WTC11 (cell line): Measurements from ENCODE around the gene NIPA2. TPM values are rescaled to one million over a fixed set of nuclear protein-coding genes. Genes with fewer than 3 reads are reported as not detected.

ENCODE experiments used
- ATAC-seq: fragments of 200-7000 bp; cut with Tn5 transposase; 2 replicates; pipeline ENCODE4 v1.10.0; 2021; ENCODE audit warnings: mild to moderate bottlenecking, moderate library complexity
- CTCF ChIA-PET: fragments of 300-600 bp; sonication (Branson Sonifier 250); formaldehyde crosslinking; loops from one replicate; lab custom pipeline; 2021; ENCODE audit warnings: antibody characterized with exemption; lab: Charles Lee
- POLR2A ChIA-PET: fragments of 350-600 bp; sonication (Branson Sonifier 250); formaldehyde crosslinking; loops from one replicate; lab custom pipeline; 2021; ENCODE audit warnings: antibody characterized with exemption; lab: Charles Lee
- DNase-seq: peaks from one replicate; pipeline ENCODE4 v3.0.0; 2021; ENCODE audit warnings: low spot score
- H3K27ac Mint-ChIP-seq: 2 replicates; pipeline ENCODE4 v1.8.0; 2021; ENCODE audit warnings: mixed read lengths
- H3K27me3 Mint-ChIP-seq: 2 replicates; pipeline ENCODE4 v1.8.0; 2021; ENCODE audit warnings: low read depth, mild to moderate bottlenecking, moderate library complexity, mixed read lengths
- H3K36me3 Mint-ChIP-seq: 2 replicates; pipeline ENCODE4 v1.8.0; 2021; ENCODE audit warnings: mixed read lengths
- H3K4me1 Mint-ChIP-seq: 2 replicates; pipeline ENCODE4 v1.8.0; 2022; ENCODE audit warnings: mixed read lengths
- H3K4me3 Mint-ChIP-seq: 2 replicates; pipeline ENCODE4 v1.8.0; 2021; ENCODE audit warnings: mild to moderate bottlenecking, moderate library complexity, mixed read lengths
- H3K9me3 Mint-ChIP-seq: 2 replicates; pipeline ENCODE4 v1.8.0; 2021; ENCODE audit warnings: mixed read lengths
- CBFB ChIP-seq: sonication (generic); formaldehyde crosslinking; IDR thresholded peaks from 2 replicates; pipeline ENCODE4 v1.8.1; 2022; ENCODE audit warnings: mild to moderate bottlenecking, low read depth, missing genetic modification reagents
- CREM ChIP-seq: sonication (generic); formaldehyde crosslinking; IDR thresholded peaks from 2 replicates; pipeline ENCODE4 v1.8.1; 2022; ENCODE audit warnings: mild to moderate bottlenecking, missing genetic modification reagents, moderate library complexity
- FOXK1 ChIP-seq: sonication (generic); formaldehyde crosslinking; IDR thresholded peaks from 2 replicates; pipeline ENCODE4 v1.8.0; 2022; ENCODE audit warnings: mild to moderate bottlenecking, moderate library complexity, missing genetic modification reagents
- GABPB1 ChIP-seq: sonication (generic); formaldehyde crosslinking; IDR thresholded peaks from 2 replicates; pipeline ENCODE4 v1.8.1; 2023; ENCODE audit warnings: mild to moderate bottlenecking, missing genetic modification reagents
- MYBL2 ChIP-seq: sonication (generic); formaldehyde crosslinking; IDR thresholded peaks from 2 replicates; pipeline ENCODE4 v1.8.1; 2023; ENCODE audit warnings: mild to moderate bottlenecking, moderate library complexity, missing genetic modification reagents
- NFE2L1 ChIP-seq: sonication (generic); formaldehyde crosslinking; IDR thresholded peaks from 2 replicates; pipeline ENCODE4 v1.8.1; 2023; ENCODE audit warnings: missing genetic modification reagents
- NR1H2 ChIP-seq: sonication (generic); formaldehyde crosslinking; IDR thresholded peaks from 2 replicates; pipeline ENCODE4 v1.9.0; 2021; ENCODE audit warnings: mild to moderate bottlenecking, moderate library complexity, missing genetic modification reagents
- RORB ChIP-seq: fragments of 250-450 bp; sonication (Bioruptor Pico); IDR thresholded peaks from 2 replicates; pipeline ENCODE4 v1.9.0; 2021; ENCODE audit warnings: mild to moderate bottlenecking
- SMAD4 ChIP-seq: sonication (generic); formaldehyde crosslinking; IDR thresholded peaks from 2 replicates; pipeline ENCODE4 v1.8.0; 2022; ENCODE audit warnings: mild to moderate bottlenecking, missing genetic modification reagents
- ZNF317 ChIP-seq: sonication (generic); formaldehyde crosslinking; IDR thresholded peaks from 2 replicates; pipeline ENCODE4 v1.8.1; 2023; ENCODE audit warnings: low read depth, mild to moderate bottlenecking, moderate library complexity, missing genetic modification reagents, borderline replicate concordance
- total RNA-seq: library from RNA; stranded (reverse); gene quantifications from 3 replicates; pipeline ENCODE4 v1.2.3, GENCODE V29; 2021
- TF ChIP-seq, protein P1 (sequence below): fragments of 200-600 bp; IDR thresholded peaks from 2 replicates; pipeline ENCODE4 v1.8.0; 2022; ENCODE audit warnings: antibody characterized with exemption
- TF ChIP-seq, protein P2 (sequence below): sonication (generic); formaldehyde crosslinking; IDR thresholded peaks from 2 replicates; pipeline ENCODE4 v1.8.1; 2022; ENCODE audit warnings: missing genetic modification reagents, borderline replicate concordance
- TF ChIP-seq, protein P3 (sequence below): sonication (generic); formaldehyde crosslinking; IDR thresholded peaks from 2 replicates; pipeline ENCODE4 v1.8.1; 2023; ENCODE audit warnings: mild to moderate bottlenecking, missing genetic modification reagents, borderline replicate concordance
- TF ChIP-seq, protein P4 (sequence below): sonication (generic); formaldehyde crosslinking; IDR thresholded peaks from 2 replicates; pipeline ENCODE4 v1.8.0; 2022; ENCODE audit warnings: mild to moderate bottlenecking, missing genetic modification reagents
- TF ChIP-seq, protein P5 (sequence below): sonication (generic); formaldehyde crosslinking; conservative IDR thresholded peaks from 2 replicates; pipeline ENCODE4 v1.8.1; 2023; ENCODE audit warnings: mild to moderate bottlenecking, low read depth, missing genetic modification reagents, moderate library complexity
- TF ChIP-seq, protein P6 (sequence below): fragments of 250-450 bp; sonication (Bioruptor Pico); IDR thresholded peaks from 2 replicates; pipeline ENCODE4 v1.9.0; 2021; ENCODE audit warnings: moderate library complexity, mild to moderate bottlenecking, inconsistent platforms, borderline replicate concordance

Gene NIPA2
- total RNA-seq, 1 experiment from 2014 or later: 79.5 TPM

DNA sequence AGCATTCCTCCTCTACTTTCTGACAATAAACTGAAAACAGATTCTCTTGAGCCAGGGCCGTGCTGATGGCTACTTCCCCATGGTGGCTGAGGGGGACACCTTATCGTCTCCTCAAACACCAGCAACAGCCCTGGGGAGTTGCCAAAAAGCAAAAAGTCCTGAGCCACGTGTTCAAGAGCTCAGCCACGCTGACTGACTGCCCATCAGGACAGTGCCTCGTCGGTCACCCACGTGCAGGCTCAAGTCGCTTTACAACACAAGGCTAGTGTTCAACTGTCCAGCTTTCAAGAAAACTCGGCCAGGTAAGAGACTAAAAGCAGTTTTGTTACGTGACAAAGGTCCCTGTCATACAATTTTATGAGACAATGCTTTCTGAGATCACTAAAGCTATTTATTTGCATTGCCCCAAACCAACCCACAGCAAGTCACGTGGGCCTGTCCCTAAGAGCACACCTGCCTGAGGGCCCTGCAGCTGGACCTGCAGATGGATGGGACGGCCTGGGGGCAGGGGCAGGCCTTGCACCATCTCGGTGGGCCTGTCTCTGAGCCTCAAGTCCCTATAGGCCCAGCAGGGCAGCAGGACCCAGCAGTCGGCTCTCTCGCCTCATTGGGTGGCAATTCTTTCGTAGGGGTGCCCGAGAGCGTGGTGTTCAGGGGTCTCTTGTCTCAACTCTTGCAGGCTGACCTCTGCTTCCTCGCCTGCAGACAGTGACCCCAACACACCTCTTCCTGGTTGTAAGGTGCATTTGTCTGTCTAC is 42.7 kb downstream of the NIPA2 start:
- Mint-ChIP-seq H3K4me1 (peaks cover 9% of the 10 kb centered on the region), H3K9me3 (peaks cover 8% of the 10 kb centered on the region), H3K27me3 (no peaks in the 10 kb centered on the region), H3K36me3 (peaks cover 42% of the 10 kb centered on the region), H3K4me3 (no peak overlapping the region), H3K27ac (no peak overlapping the region; the same call in none of the 2 replicates)
- DNase-seq (no peak), ATAC-seq (no peak)
- POLR2A ChIA-PET: no interaction called here
- TF ChIP-seq NR1H2 (CRISPR knock-in tag): no peak
- CTCF ChIA-PET: no interaction called here

DNA sequence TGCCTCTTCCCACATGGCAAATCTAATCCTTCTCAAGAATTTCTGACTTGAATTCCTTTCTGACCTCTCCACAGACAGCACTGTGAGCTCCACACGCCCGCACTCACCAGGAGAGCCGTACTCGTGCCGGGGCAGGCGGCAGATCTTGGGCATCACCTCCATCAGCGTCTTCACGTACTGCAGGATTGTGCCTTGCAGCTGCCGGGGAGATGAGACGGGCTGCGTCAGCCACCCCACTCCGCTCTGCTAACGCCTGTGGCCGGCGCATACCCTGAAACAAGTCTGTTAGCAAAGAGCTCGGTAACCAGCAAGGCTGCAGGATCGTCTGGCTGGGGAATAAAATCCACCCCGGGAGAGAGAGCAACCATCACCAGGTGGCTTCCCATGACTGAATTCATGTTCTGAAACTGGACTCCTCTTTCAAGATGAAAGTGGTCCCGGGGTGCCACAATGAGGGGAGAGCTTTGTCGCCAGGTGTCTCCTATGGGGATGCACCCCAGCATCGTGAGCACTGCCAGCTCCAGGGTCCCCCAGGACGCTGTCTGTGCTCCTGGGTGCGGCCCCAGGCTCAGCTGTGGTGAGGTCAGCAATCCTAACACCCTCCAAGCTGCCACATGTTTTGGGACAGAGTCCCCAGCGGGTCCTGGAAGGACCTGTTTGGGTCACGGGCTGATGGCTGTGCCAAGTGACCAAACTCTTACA is 43.4 kb downstream of the NIPA2 start:
- POLR2A ChIA-PET: no interaction called here
- Mint-ChIP-seq H3K9me3 (peaks cover 7% of the 10 kb centered on the region), H3K27me3 (no peaks in the 10 kb centered on the region), H3K27ac (no peak overlapping the region; the same call in 1 of the 2 replicates), H3K4me1 (peaks cover 9% of the 10 kb centered on the region)
- ATAC-seq (no peak), DNase-seq (no peak)
- no peak for TF ChIP-seq CREM (CRISPR knock-in tag)
- no peak for TF ChIP-seq CBFB (CRISPR knock-in tag)
- no peak for TF ChIP-seq NFE2L1 (CRISPR knock-in tag)
- no peak for TF ChIP-seq NR1H2 (CRISPR knock-in tag)
- no peak for TF ChIP-seq RORB
- no peak for TF ChIP-seq FOXK1 (CRISPR knock-in tag)
- TF ChIP-seq, protein P1, sequence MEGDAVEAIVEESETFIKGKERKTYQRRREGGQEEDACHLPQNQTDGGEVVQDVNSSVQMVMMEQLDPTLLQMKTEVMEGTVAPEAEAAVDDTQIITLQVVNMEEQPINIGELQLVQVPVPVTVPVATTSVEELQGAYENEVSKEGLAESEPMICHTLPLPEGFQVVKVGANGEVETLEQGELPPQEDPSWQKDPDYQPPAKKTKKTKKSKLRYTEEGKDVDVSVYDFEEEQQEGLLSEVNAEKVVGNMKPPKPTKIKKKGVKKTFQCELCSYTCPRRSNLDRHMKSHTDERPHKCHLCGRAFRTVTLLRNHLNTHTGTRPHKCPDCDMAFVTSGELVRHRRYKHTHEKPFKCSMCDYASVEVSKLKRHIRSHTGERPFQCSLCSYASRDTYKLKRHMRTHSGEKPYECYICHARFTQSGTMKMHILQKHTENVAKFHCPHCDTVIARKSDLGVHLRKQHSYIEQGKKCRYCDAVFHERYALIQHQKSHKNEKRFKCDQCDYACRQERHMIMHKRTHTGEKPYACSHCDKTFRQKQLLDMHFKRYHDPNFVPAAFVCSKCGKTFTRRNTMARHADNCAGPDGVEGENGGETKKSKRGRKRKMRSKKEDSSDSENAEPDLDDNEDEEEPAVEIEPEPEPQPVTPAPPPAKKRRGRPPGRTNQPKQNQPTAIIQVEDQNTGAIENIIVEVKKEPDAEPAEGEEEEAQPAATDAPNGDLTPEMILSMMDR: no peak
- TF ChIP-seq MYBL2: no peak
- TF ChIP-seq ZNF317: no peak
- no peak for TF ChIP-seq GABPB1 (CRISPR knock-in tag)
- TF ChIP-seq, protein P2, sequence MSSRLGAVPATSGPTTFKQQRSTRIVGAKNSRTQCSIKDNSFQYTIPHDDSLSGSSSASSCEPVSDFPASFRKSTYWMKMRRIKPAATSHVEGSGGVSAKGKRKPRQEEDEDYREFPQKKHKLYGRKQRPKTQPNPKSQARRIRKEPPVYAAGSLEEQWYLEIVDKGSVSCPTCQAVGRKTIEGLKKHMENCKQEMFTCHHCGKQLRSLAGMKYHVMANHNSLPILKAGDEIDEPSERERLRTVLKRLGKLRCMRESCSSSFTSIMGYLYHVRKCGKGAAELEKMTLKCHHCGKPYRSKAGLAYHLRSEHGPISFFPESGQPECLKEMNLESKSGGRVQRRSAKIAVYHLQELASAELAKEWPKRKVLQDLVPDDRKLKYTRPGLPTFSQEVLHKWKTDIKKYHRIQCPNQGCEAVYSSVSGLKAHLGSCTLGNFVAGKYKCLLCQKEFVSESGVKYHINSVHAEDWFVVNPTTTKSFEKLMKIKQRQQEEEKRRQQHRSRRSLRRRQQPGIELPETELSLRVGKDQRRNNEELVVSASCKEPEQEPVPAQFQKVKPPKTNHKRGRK (CRISPR knock-in tag): no peak
- TF ChIP-seq, all 79 proteins: peak for 0
- CTCF ChIA-PET: no interaction called here
- peaks cover 37% of the 10 kb centered on the region for H3K36me3 Mint-ChIP-seq
- no peak overlapping the region for H3K4me3 Mint-ChIP-seq

DNA sequence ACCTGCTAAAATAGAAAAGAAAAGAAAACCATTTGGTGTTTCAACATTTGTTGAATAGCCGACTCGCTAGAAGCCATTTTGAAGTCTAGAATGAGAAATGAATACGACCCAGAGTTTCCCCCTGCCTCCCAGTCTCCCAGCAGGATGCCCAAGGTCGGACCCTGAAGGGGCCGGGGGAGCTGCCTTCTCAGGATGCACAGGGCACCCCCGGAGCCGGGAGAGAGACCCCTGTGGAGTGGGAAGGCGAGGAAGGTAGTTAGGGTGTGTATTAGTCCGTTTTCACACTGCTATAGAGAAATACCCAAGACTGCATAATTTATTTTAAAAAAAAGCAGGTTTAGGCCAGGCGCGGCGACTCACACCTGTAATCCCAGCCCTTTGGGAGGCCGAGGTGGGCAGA is 44.7 kb downstream of the NIPA2 start:
- H3K36me3 Mint-ChIP-seq: peaks cover 34% of the 10 kb centered on the region
- no peak overlapping the region for H3K27ac Mint-ChIP-seq
- ChIA-PET CTCF (interaction anchor here (1.1 to 2.1 kb wide), 2 partner anchors 77 to 82 kb away, joined by 3 to 6 read pairs; no protein-coding TSS in a partner anchor), POLR2A (no interaction called here)
- H3K27me3 Mint-ChIP-seq: no peaks in the 10 kb centered on the region
- DNase-seq (no peak), ATAC-seq (no peak)
- peaks cover 9% of the 10 kb centered on the region for H3K4me1 Mint-ChIP-seq
- H3K4me3 Mint-ChIP-seq: no peak overlapping the region
- no peaks in the 10 kb centered on the region for H3K9me3 Mint-ChIP-seq
- TF ChIP-seq, protein P3, sequence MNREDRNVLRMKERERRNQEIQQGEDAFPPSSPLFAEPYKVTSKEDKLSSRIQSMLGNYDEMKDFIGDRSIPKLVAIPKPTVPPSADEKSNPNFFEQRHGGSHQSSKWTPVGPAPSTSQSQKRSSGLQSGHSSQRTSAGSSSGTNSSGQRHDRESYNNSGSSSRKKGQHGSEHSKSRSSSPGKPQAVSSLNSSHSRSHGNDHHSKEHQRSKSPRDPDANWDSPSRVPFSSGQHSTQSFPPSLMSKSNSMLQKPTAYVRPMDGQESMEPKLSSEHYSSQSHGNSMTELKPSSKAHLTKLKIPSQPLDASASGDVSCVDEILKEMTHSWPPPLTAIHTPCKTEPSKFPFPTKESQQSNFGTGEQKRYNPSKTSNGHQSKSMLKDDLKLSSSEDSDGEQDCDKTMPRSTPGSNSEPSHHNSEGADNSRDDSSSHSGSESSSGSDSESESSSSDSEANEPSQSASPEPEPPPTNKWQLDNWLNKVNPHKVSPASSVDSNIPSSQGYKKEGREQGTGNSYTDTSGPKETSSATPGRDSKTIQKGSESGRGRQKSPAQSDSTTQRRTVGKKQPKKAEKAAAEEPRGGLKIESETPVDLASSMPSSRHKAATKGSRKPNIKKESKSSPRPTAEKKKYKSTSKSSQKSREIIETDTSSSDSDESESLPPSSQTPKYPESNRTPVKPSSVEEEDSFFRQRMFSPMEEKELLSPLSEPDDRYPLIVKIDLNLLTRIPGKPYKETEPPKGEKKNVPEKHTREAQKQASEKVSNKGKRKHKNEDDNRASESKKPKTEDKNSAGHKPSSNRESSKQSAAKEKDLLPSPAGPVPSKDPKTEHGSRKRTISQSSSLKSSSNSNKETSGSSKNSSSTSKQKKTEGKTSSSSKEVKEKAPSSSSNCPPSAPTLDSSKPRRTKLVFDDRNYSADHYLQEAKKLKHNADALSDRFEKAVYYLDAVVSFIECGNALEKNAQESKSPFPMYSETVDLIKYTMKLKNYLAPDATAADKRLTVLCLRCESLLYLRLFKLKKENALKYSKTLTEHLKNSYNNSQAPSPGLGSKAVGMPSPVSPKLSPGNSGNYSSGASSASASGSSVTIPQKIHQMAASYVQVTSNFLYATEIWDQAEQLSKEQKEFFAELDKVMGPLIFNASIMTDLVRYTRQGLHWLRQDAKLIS (CRISPR knock-in tag): no peak
- TF ChIP-seq, protein P4, sequence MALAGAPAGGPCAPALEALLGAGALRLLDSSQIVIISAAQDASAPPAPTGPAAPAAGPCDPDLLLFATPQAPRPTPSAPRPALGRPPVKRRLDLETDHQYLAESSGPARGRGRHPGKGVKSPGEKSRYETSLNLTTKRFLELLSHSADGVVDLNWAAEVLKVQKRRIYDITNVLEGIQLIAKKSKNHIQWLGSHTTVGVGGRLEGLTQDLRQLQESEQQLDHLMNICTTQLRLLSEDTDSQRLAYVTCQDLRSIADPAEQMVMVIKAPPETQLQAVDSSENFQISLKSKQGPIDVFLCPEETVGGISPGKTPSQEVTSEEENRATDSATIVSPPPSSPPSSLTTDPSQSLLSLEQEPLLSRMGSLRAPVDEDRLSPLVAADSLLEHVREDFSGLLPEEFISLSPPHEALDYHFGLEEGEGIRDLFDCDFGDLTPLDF: no peak
- TF ChIP-seq, protein P5, sequence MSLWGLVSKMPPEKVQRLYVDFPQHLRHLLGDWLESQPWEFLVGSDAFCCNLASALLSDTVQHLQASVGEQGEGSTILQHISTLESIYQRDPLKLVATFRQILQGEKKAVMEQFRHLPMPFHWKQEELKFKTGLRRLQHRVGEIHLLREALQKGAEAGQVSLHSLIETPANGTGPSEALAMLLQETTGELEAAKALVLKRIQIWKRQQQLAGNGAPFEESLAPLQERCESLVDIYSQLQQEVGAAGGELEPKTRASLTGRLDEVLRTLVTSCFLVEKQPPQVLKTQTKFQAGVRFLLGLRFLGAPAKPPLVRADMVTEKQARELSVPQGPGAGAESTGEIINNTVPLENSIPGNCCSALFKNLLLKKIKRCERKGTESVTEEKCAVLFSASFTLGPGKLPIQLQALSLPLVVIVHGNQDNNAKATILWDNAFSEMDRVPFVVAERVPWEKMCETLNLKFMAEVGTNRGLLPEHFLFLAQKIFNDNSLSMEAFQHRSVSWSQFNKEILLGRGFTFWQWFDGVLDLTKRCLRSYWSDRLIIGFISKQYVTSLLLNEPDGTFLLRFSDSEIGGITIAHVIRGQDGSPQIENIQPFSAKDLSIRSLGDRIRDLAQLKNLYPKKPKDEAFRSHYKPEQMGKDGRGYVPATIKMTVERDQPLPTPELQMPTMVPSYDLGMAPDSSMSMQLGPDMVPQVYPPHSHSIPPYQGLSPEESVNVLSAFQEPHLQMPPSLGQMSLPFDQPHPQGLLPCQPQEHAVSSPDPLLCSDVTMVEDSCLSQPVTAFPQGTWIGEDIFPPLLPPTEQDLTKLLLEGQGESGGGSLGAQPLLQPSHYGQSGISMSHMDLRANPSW (CRISPR knock-in tag): no peak
- no peak for TF ChIP-seq SMAD4
- TF ChIP-seq, protein P2 (CRISPR knock-in tag): no peak
- TF ChIP-seq, protein P6, sequence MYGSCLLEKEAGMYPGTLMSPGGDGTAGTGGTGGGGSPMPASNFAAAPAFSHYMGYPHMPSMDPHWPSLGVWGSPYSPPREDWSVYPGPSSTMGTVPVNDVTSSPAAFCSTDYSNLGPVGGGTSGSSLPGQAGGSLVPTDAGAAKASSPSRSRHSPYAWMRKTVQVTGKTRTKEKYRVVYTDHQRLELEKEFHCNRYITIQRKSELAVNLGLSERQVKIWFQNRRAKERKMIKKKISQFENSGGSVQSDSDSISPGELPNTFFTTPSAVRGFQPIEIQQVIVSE (CRISPR knock-in tag): no peak
